A673 (cell line): ENCODE measurements around the gene TMEM242. TPM values are rescaled to one million over a fixed set of nuclear protein-coding genes. Genes with fewer than 3 reads are reported as not detected.

ENCODE experiments used
- BruUV-seq: library from RNA; stranded (reverse); fragments of 400-500 nt; replicated peaks from 2 replicates; lab custom pipeline; 2021; lab: Mats Ljungman, UMichigan
- CTCF ChIA-PET: fragments of 300-600 bp; sonication (Branson Sonifier 250); formaldehyde crosslinking; loops from one replicate; lab custom pipeline; 2022; ENCODE audit warnings: antibody characterized with exemption; lab: Charles Lee
- POLR2A ChIA-PET: fragments of 300-600 bp; sonication (Branson Sonifier 250); formaldehyde crosslinking; loops from one replicate; lab custom pipeline; 2022; ENCODE audit warnings: antibody characterized with exemption; ENCODE audit not compliant: low non-redundant PET; lab: Charles Lee
- DNase-seq: peaks from one replicate; pipeline ENCODE4 v3.0.0-alpha.2; 2015; ENCODE audit warnings: low spot score
- H3K27ac ChIP-seq: fragments of 200-600 bp; sonication (generic); 2 replicates; pipeline ENCODE4 v1.5.1; 2016; ENCODE audit warnings: mixed run types, low read depth, mild to moderate bottlenecking, mixed read lengths, antibody characterized with exemption, low read length; ENCODE audit not compliant: poor library complexity, severe bottlenecking
- H3K27me3 ChIP-seq: fragments of 200-600 bp; sonication (generic); replicated peaks from 2 replicates; pipeline ENCODE4 v1.6.1; 2017; ENCODE audit warnings: mixed run types, low read depth, mild to moderate bottlenecking, mixed read lengths, antibody characterized with exemption, low read length; ENCODE audit not compliant: insufficient read depth, poor library complexity
- H3K36me3 ChIP-seq: fragments of 200-600 bp; sonication (generic); 2 replicates; pipeline ENCODE4 v1.6.1; 2016; ENCODE audit warnings: mixed run types, mild to moderate bottlenecking, mixed read lengths, antibody characterized with exemption, low read length; ENCODE audit not compliant: insufficient read depth, poor library complexity, severe bottlenecking
- H3K4me1 ChIP-seq: fragments of 200-600 bp; sonication (generic); 2 replicates; pipeline ENCODE4 v1.6.1; 2017; ENCODE audit warnings: mixed run types, mild to moderate bottlenecking, mixed read lengths, antibody characterized with exemption, low read length; ENCODE audit not compliant: insufficient read depth, poor library complexity, severe bottlenecking
- H3K4me3 ChIP-seq: fragments of 200-600 bp; sonication (generic); 2 replicates; pipeline ENCODE4 v1.5.1; 2016; ENCODE audit warnings: low read depth, mixed run types, mild to moderate bottlenecking, mixed read lengths, low read length; ENCODE audit not compliant: poor library complexity, severe bottlenecking
- H3K9me3 ChIP-seq: fragments of 200-600 bp; sonication (generic); 2 replicates; pipeline ENCODE4 v1.6.1; 2016; ENCODE audit warnings: mixed run types, low read depth, mild to moderate bottlenecking, mixed read lengths, antibody characterized with exemption, low read length; ENCODE audit not compliant: poor library complexity, severe bottlenecking
- EZH2 ChIP-seq: fragments of 200-600 bp; sonication (generic); IDR thresholded peaks from 2 replicates; pipeline ENCODE4 v1.6.1; 2017; ENCODE audit warnings: borderline replicate concordance, low read depth, mild to moderate bottlenecking, mixed read lengths, antibody characterized with exemption, low read length; ENCODE audit not compliant: poor library complexity, severe bottlenecking
- intact Hi-C: fragments of 100-400 bp; cut with micrococcal nuclease; formaldehyde crosslinking; loops from one replicate; pipeline ENCODE4 v1.10.0; 2022; ENCODE audit not compliant: unreplicated experiment
- total RNA-seq: library from RNA; stranded (reverse); gene quantifications from 2 replicates; pipeline ENCODE4 v1.2.3, GENCODE V29; 2021
- TF ChIP-seq, protein P1 (sequence below): fragments of 300-800, 200-600 bp; sonication (generic); conservative IDR thresholded peaks from 2 replicates; pipeline ENCODE4 v1.5.1; 2017; ENCODE audit warnings: low read depth, mild to moderate bottlenecking, antibody characterized with exemption, low read length, moderate library complexity, mixed read lengths

The TMEM242 gene
- total RNA-seq, 1 experiment from 2014 or later, result 13.2 TPM

DNA sequence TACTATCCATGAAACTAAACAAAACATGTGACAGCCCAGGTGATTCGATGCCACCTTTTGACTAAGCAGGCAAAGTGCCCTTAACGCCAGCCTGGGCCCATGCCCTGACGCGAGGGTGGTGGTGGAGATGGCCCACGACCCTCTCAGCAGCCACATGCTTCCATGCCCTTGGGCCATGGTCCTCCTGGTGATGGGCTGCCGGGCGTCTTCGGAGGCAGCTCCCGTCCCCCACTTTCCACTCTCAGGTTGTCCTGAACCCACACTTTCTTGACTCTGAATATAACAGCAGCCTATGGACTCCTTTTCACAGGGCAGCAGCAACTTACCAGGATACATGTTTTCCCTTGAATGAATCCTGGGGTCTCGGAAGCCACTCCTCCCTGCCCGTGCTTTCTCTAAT is 33.6 kb downstream of the TMEM242 start:
- Histone ChIP-seq H3K27ac (no peak overlapping the region), H3K4me1 (peaks cover 4% of the 10 kb centered on the region), H3K4me3 (no peak overlapping the region), H3K9me3 (no peaks in the 10 kb centered on the region), H3K27me3 (no peaks in the 10 kb centered on the region), H3K36me3 (no peaks in the 10 kb centered on the region)
- no peak for TF ChIP-seq EZH2
- TF ChIP-seq, protein P1, sequence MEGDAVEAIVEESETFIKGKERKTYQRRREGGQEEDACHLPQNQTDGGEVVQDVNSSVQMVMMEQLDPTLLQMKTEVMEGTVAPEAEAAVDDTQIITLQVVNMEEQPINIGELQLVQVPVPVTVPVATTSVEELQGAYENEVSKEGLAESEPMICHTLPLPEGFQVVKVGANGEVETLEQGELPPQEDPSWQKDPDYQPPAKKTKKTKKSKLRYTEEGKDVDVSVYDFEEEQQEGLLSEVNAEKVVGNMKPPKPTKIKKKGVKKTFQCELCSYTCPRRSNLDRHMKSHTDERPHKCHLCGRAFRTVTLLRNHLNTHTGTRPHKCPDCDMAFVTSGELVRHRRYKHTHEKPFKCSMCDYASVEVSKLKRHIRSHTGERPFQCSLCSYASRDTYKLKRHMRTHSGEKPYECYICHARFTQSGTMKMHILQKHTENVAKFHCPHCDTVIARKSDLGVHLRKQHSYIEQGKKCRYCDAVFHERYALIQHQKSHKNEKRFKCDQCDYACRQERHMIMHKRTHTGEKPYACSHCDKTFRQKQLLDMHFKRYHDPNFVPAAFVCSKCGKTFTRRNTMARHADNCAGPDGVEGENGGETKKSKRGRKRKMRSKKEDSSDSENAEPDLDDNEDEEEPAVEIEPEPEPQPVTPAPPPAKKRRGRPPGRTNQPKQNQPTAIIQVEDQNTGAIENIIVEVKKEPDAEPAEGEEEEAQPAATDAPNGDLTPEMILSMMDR, result no peak
- intact Hi-C loops, result no loop called here
- CTCF ChIA-PET, result no interaction called here
- no peak for DNase-seq
- no TSS peak for BruUV-seq
- POLR2A ChIA-PET, result no interaction called here

DNA sequence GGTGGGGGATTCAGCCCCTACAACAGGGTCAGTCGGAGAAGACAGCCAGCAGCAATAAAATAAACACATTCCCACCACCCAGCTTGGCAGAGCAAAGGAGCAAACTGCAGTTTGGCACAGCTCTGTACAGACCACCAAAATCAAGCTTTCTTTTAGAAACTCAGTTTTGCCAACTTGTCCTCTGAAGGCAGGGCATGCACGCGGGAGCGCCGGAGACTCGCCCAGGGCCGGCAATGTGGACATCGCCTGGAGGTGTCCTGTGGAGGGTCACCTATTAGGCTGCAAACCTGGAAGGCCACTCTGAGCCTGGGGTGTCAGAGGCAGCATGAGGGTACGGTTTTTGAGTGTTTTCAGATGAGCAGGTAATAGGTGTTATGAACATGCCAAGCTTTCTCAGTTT is 34.7 kb downstream of the TMEM242 start:
- ChIA-PET POLR2A (no interaction called here), CTCF (interaction anchor here (0.6 kb wide), 1 partner anchor 23 kb away, joined by 3 read pairs; no protein-coding TSS in a partner anchor)
- Histone ChIP-seq H3K9me3 (no peaks in the 10 kb centered on the region), H3K27ac (no peak overlapping the region), H3K4me1 (peaks cover 4% of the 10 kb centered on the region), H3K27me3 (no peaks in the 10 kb centered on the region), H3K36me3 (no peaks in the 10 kb centered on the region), H3K4me3 (no peak overlapping the region)
- DNase-seq, result no peak
- no TSS peak for BruUV-seq
- TF ChIP-seq EZH2, result no peak
- TF ChIP-seq, protein P1, result no peak
- intact Hi-C loops, result no loop called here

DNA sequence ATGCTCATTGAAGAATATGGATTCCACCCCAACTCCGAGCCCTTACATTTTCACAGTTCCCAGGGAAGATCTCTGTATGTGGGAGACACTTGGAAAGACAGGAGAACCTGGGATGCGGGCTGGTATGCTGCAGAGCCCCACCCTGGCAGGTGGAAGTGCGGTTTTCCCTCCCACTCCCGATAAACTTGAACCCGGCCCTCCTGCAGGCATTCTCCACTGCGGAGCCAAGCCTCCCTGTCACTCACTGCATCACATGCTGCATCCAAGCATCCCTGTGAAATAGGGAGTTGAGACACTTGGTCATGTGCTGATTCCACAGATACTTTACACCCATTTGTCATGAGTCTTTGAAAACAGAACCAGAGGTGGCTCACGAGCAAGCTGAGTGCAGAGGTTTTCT is 35.4 kb downstream of the TMEM242 start:
- intact Hi-C loops, result no loop called here
- H3K36me3 ChIP-seq, result no peaks in the 10 kb centered on the region
- ChIA-PET POLR2A (no interaction called here), CTCF (no interaction called here)
- H3K9me3 ChIP-seq, result no peaks in the 10 kb centered on the region
- H3K4me3 ChIP-seq, result no peak overlapping the region
- H3K27ac ChIP-seq, result no peak overlapping the region
- no TSS peak for BruUV-seq
- TF ChIP-seq, protein P1, result no peak
- TF ChIP-seq EZH2, result no peak
- no peak for DNase-seq
- no peaks in the 10 kb centered on the region for H3K27me3 ChIP-seq
- H3K4me1 ChIP-seq, result peaks cover 4% of the 10 kb centered on the region
